Measurements from ENCODE around the gene NKPD1. TPM values are rescaled to one million over a fixed set of nuclear protein-coding genes. Genes with fewer than 3 reads are reported as not detected.

NKPD1 gene
- total and polyA plus RNA-seq, 2 donors (not counting 1 experiment from before 2014, with no cell fraction given): 0.27 to 0.36 TPM

- Histone ChIP-seq H3K27me3 (replicated peaks in 1 of 4; ENCODE audit: control extremely low read depth in 1 of 4, control insufficient read depth in 3 of 4, insufficient read depth in 4 of 4, low read length in 3 of 4) (no peaks in the 10 kb centered on the region), H3K9me3 (ENCODE audit: control extremely low read depth in 1 of 3, control insufficient read depth in 2 of 3, insufficient read depth in 1 of 3, low read length in 2 of 3) (no peaks in the 10 kb centered on the region), H3K36me3 (replicated peaks in 1 of 2; ENCODE audit: control extremely low read depth in 1 of 2, control insufficient read depth in 1 of 2, extremely low read depth in 1 of 2, insufficient read depth in 2 of 2, low read length in 1 of 2) (peaks cover 0 to 21% of the 10 kb centered on the region in 2 experiments), H3K4me3 (ENCODE audit: control extremely low read depth in 1 of 5, extremely low read depth in 1 of 5, insufficient read depth in 1 of 5, low read depth in 2 of 5, low read length in 4 of 5) (no peak overlapping the region), H3K27ac (ENCODE audit: low read length in 2 of 2) (no peak overlapping the region), H4K20me1 (ENCODE audit: control insufficient read depth, insufficient read depth, low read length, poor library complexity, severe bottlenecking) (no peaks in the 10 kb centered on the region), H3K4me1 (ENCODE audit: control insufficient read depth in 2 of 2, insufficient read depth in 2 of 2, low read length in 2 of 2) (peaks cover 0 to 7% of the 10 kb centered on the region in 2 donors), H3K79me2 (ENCODE audit: control insufficient read depth, insufficient read depth, low read length) (peaks cover 16% of the 10 kb centered on the region), H3K9ac (ENCODE audit: low read length) (no peak overlapping the region), H3K4me2 (replicated peaks; ENCODE audit: low read depth, low read length, poor library complexity, severe bottlenecking) (no peak overlapping the region), H2AFZ (ENCODE audit: insufficient read depth, low read depth, low read length, poor library complexity, severe bottlenecking) (no peak overlapping the region)
- peaks cover 6% of the 10 kb centered on the region for H3K4me1 Mint-ChIP-seq
- ChIA-PET CTCF (interaction anchor here (1.2 kb wide), 1 partner anchor 8 kb away, joined by 3 read pairs; no protein-coding TSS in a partner anchor), POLR2A (no interaction called here)
- no peak for DNase-seq
- H3K27me3 Mint-ChIP-seq: no peaks in the 10 kb centered on the region
- H3K4me3 Mint-ChIP-seq: no peak overlapping the region
- no peaks in the 10 kb centered on the region for H3K9me3 Mint-ChIP-seq (ENCODE audit: insufficient read depth)
- no peak overlapping the region for H3K27ac Mint-ChIP-seq
- WGBS (ENCODE audit: insufficient coverage): 93% methylated on average over 8 of the region's 9 CpGs
- no peak for TF ChIP-seq EZH2 (IDR thresholded peaks at IDR 0.05; ENCODE audit: borderline replicate concordance, insufficient read depth, low read depth, low read length, poor library complexity, severe bottlenecking)
- TF ChIP-seq CTCF (IDR thresholded peaks at IDR 0.05): no peak
- intact Hi-C loops (cut with micrococcal nuclease): no loop called here
- ATAC-seq (ENCODE audit: low read depth): no peak
These were observed 18.1 kb downstream of the NKPD1 start for GRCh38 chr19:45142726-45143110.

GRCh38 chr19:45142016-45142725 is 18.6 kb downstream of the NKPD1 start:
- Histone ChIP-seq H3K4me2 (replicated peaks; ENCODE audit: low read depth, low read length, poor library complexity, severe bottlenecking) (no peak overlapping the region), H3K4me1 (ENCODE audit: control insufficient read depth in 2 of 2, insufficient read depth in 2 of 2, low read length in 2 of 2) (peaks cover 5 to 12% of the 10 kb centered on the region in 2 donors), H4K20me1 (ENCODE audit: control insufficient read depth, insufficient read depth, low read length, poor library complexity, severe bottlenecking) (no peaks in the 10 kb centered on the region), H2AFZ (ENCODE audit: insufficient read depth, low read depth, low read length, poor library complexity, severe bottlenecking) (no peak overlapping the region), H3K27ac (ENCODE audit: low read length in 2 of 2) (no peak overlapping the region), H3K36me3 (replicated peaks in 1 of 2; ENCODE audit: control extremely low read depth in 1 of 2, control insufficient read depth in 1 of 2, extremely low read depth in 1 of 2, insufficient read depth in 2 of 2, low read length in 1 of 2) (peaks cover 0 to 20% of the 10 kb centered on the region in 2 experiments), H3K4me3 (ENCODE audit: control extremely low read depth in 1 of 5, extremely low read depth in 1 of 5, insufficient read depth in 1 of 5, low read depth in 2 of 5, low read length in 4 of 5) (no peak overlapping the region), H3K79me2 (ENCODE audit: control insufficient read depth, insufficient read depth, low read length) (peaks cover 22% of the 10 kb centered on the region), H3K9me3 (ENCODE audit: control extremely low read depth in 1 of 3, control insufficient read depth in 2 of 3, insufficient read depth in 1 of 3, low read length in 2 of 3) (no peaks in the 10 kb centered on the region), H3K9ac (ENCODE audit: low read length) (no peak overlapping the region), H3K27me3 (replicated peaks in 1 of 4; ENCODE audit: control extremely low read depth in 1 of 4, control insufficient read depth in 3 of 4, insufficient read depth in 4 of 4, low read length in 3 of 4) (no peaks in the 10 kb centered on the region)
- TF ChIP-seq CTCF (IDR thresholded peaks at IDR 0.05) (no peak), EZH2 (IDR thresholded peaks at IDR 0.05; ENCODE audit: borderline replicate concordance, insufficient read depth, low read depth, low read length, poor library complexity, severe bottlenecking) (no peak)
- intact Hi-C loops (cut with micrococcal nuclease): no loop called here
- peaks cover 11% of the 10 kb centered on the region for H3K4me1 Mint-ChIP-seq
- WGBS (ENCODE audit: insufficient coverage): 96% methylated on average over 33 of the region's 33 CpGs
- CTCF ChIA-PET: interaction anchor here (1.2 kb wide), 1 partner anchor 8 kb away, joined by 3 read pairs; no protein-coding TSS in a partner anchor
- no peak overlapping the region for H3K4me3 Mint-ChIP-seq
- no peaks in the 10 kb centered on the region for H3K9me3 Mint-ChIP-seq (ENCODE audit: insufficient read depth)
- POLR2A ChIA-PET: no interaction called here
- no peak overlapping the region for H3K27ac Mint-ChIP-seq
- DNase-seq: no peak
- no peaks in the 10 kb centered on the region for H3K27me3 Mint-ChIP-seq
- no peak for ATAC-seq (ENCODE audit: low read depth)

Data from B cell (primary cell).